ENCODE data around the gene CTDP1. TPM values are rescaled to one million over a fixed set of nuclear protein-coding genes. Genes with fewer than 3 reads are reported as not detected.
A peak's percentile ranks its signal among the peaks of the same experiment; 100 is the strongest.

Gene CTDP1
- total and polyA plus RNA-seq, 2 donors, result 10.1 to 16.0 TPM

DNA sequence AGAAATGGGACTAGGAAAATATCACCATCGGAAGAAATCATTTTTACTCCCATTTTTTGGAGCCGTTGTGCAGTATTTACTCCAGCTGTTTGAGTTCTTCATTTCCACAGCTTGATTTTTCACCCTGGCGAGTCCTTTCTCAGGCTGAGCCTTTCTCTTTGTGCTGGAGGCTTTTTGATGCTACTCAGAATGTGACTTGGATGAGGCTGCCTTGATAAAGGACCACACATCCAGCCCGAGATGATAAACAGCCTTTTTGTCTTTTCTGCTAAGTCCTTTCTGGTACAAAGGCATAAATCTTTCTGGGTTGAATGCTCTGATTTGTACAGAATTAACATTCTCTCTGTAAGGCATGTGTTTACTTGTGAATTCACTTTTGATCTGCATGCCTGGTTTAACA is 17.6 kb upstream of the CTDP1 start:
- H3K36me3 ChIP-seq (ENCODE audit: insufficient read depth), result no peaks in the 10 kb centered on the region
- no peaks in the 10 kb centered on the region for H3K4me1 ChIP-seq (ENCODE audit: insufficient read depth)
- WGBS, result 37% methylated on average over 4 of the region's 4 CpGs
- no peak overlapping the region for H3K4me3 ChIP-seq (ENCODE audit: low read depth, low read length)
- H3K27ac ChIP-seq (ENCODE audit: low read depth), result no peak overlapping the region
- no peak for DNase-seq (ENCODE audit: extremely low spot score)

DNA sequence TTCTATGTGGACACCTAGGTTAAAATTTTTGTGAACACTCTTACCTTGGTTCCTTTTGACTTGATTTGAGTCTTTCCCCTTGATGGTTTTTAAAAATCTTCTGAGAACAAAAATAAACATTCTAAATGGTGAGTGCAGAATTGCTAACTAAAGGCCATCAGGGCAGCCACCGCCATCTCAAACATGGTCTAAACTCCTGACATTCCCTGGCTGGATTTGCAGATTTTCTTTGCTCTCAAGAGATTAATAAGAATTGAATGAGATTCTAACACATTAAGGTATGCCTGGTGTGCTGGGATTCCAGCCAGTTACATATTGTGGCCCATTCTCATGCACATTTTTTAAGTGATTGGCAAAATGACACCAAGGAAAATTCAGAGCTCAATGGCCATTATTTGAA is 17.2 kb upstream of the CTDP1 start:
- no peaks in the 10 kb centered on the region for H3K36me3 ChIP-seq (ENCODE audit: insufficient read depth)
- no peaks in the 10 kb centered on the region for H3K4me1 ChIP-seq (ENCODE audit: insufficient read depth)
- 84% methylated on average over 1 of the region's 1 CpG for WGBS
- no peak overlapping the region for H3K4me3 ChIP-seq (ENCODE audit: low read depth, low read length)
- H3K27ac ChIP-seq (ENCODE audit: low read depth), result no peak overlapping the region
- DNase-seq (ENCODE audit: extremely low spot score), result no peak

DNA sequence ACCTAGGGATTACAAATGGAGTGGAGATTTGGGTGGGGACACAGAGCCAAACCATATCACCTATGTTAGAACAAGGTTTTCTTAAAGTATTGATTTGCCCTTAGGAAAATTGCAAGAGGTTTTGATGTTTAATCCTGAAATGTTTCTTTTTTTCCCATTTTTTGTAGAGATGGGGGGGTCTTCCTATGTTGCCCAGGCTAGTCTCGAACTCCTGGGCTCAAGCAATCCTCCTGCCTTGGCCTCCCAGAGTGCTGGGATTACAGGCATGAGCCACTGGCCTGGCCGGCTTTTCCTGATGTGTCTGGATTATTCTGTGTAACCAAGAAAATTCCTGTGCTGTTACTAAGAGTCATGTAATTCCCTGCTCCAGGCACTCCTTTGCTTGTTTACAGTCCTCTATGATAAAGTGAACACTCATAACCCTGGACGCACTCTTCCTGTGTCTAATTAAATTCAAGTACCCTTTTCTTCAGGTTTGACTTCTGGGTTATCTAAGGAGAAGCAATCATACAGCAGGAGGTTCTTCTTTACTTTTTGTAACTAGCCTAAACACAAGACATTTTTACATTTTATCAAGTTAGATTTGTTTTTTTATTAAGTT is 15.0 kb upstream of the CTDP1 start:
- Histone ChIP-seq H3K4me1 (ENCODE audit: insufficient read depth) (no peaks in the 10 kb centered on the region), H3K36me3 (ENCODE audit: insufficient read depth) (no peaks in the 10 kb centered on the region), H3K27ac (ENCODE audit: low read depth) (no peak overlapping the region), H3K4me3 (ENCODE audit: low read depth, low read length) (no peak overlapping the region)
- WGBS, result 39% methylated on average over 3 of the region's 3 CpGs
- DNase-seq (ENCODE audit: extremely low spot score), result no peak

DNA sequence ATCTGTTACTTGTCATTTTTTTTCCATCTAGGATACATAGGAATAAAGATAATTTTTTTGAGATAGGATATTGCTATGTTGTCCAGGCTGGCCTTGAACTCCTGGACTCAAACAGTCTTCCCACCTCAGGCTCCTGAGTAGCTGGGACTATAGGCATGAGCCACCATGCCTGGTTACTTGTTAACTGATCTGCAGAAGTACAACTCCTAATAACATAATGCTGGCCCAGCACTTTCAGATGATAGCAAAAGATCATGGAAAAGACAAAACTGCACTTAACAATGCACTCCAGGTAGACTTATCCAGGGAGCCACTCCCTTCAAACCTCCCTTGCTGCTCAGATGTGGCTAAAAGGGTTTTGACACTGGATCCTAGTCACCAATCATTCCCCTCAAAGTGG is 11.4 kb upstream of the CTDP1 start:
- no peak for DNase-seq (ENCODE audit: extremely low spot score)
- Histone ChIP-seq H3K4me3 (ENCODE audit: low read depth, low read length) (no peak overlapping the region), H3K36me3 (ENCODE audit: insufficient read depth) (no peaks in the 10 kb centered on the region), H3K4me1 (ENCODE audit: insufficient read depth) (no peaks in the 10 kb centered on the region), H3K27ac (ENCODE audit: low read depth) (no peak overlapping the region)

DNA sequence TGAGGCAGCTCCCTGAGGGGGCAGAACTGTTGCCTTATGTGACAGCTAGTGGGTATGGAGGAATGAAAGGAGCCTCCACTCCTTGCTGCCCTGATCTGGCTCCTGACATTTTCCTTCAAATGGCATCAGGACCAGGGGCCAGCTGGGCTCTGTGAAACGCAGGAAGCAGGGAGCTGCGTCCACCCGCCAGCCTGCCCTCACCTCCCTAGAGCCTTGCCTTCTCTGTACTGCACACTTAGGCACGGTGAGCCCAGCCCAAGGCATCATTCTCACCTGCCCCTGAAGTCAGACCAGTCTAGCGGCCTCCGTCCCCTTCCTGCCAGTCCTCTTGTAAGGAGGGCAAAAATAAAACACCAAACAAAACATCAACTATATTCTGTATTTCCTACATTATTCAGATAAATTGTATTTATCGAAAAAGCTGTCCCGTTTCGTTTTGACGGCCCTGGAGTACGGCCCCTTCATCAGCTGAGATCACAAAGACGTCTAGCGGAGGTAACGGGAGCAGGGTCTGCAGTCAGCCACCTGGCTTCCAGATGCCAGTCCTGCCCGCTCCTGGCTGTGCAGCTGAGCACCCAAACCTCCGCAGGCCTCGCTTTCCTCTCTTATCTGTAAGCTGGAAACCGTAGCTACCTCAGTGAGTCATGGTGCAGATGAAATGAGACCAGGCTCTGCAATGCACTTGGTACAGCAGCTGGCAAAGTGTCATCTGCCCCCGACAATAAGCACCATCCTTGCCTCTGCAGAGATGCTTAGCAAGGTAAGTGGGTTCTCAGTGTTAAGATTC is 6.9 kb upstream of the CTDP1 start:
- H3K4me1 ChIP-seq (ENCODE audit: insufficient read depth), result no peaks in the 10 kb centered on the region
- WGBS, result 84% methylated on average over 19 of the region's 19 CpGs

DNA sequence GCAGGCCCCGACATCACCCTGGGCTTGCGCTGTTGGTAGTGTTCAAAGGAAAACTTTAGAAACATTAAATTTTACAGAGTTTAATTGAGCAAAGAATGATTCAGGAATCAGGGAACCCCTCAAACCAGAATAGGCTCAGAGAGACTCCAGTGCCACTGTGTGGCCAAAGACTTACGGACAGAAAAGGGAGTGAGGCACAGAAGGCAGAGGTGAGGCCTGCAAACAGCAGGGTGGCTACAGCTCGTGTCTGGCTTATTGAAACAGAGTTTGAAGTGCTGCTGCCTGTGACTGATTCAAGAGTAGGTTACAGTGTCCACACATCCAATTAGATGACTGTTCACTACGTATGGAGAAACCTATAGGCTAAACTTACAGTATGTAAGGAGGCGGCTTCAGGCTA is 2.4 kb upstream of the CTDP1 start:
- H3K4me3 ChIP-seq (ENCODE audit: low read depth, low read length), result no peak overlapping the region
- peaks cover 2% of the 10 kb centered on the region for H3K4me1 ChIP-seq (ENCODE audit: insufficient read depth)
- WGBS, result 91% methylated on average over 6 of the region's 6 CpGs
- no peaks in the 10 kb centered on the region for H3K36me3 ChIP-seq (ENCODE audit: insufficient read depth)
- no peak for DNase-seq (ENCODE audit: extremely low spot score)
- H3K27ac ChIP-seq (ENCODE audit: low read depth), result no peak overlapping the region

More for the DNA sequence above, 6.9 kb upstream of the CTDP1 start:
- no peak for DNase-seq (ENCODE audit: extremely low spot score)
- H3K27ac ChIP-seq (ENCODE audit: low read depth), result no peak overlapping the region
- H3K36me3 ChIP-seq (ENCODE audit: insufficient read depth), result no peaks in the 10 kb centered on the region
- no peak overlapping the region for H3K4me3 ChIP-seq (ENCODE audit: low read depth, low read length)

DNA sequence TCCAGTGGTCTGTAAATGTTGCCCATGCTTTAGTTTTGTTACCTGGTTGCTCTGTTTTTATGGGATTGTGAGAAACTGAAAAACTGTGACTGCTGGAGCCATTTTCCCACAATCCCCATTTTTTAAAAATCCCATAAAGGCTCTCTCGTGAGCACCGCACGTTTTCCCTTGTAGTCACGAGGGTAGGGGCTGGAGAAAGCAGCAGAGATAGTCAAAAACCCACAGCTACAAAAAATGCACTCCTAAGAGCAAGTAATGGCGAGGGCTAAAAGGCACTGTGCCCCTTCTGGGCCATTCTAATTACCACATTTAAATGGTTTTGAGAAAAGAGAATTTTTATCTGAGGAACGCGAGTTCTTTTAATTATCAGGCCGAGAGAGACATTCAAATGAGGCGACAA is 1.8 kb upstream of the CTDP1 start:
- no peak for DNase-seq (ENCODE audit: extremely low spot score)
- Histone ChIP-seq H3K27ac (ENCODE audit: low read depth) (no peak overlapping the region), H3K4me3 (ENCODE audit: low read depth, low read length) (no peak overlapping the region), H3K4me1 (ENCODE audit: insufficient read depth) (peaks cover 2% of the 10 kb centered on the region), H3K36me3 (ENCODE audit: insufficient read depth) (no peaks in the 10 kb centered on the region)
- WGBS, result 84% methylated on average over 9 of the region's 9 CpGs

DNA sequence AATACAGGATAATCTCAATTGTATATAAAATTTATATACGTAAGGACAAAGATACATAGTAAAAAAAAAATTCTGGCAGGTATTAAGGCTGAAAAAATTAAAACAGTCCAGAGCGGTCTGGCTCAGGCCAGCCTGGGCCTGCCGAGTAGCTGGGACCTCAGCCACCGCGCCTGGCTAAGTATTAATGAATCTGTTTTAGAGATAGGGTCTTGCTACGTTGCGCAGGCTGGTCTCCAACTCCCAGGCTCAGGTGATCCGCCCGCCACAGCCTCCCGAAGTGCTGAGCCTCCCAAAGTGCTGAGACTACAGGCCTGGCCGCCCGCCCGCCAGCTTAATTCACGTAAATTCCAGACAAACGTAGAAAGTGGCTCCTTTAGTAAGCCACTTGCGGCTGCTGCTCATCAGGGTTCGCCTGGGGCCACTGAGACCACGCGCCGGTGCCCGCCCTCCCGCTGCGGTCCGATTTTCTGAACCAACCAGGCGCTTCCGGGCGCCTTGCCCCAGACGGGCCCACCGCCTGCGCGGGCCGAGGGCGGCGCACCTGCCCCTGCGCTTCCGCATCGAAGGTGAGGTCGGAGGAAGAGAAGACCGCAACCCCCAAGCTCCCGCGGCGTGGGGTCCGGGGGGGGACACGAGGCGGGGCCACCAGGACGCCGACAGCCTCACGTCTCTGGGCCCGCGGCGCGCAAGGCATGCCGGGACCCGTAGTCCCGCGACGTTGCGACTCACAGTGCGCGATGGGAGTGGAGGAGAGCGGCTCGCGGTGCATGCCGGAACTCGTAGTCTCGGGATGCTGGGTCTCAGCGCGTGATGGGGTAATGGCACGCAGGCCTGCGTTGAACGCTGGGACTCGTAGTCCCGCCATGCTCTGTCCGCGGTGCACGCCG is 695 bp upstream of the CTDP1 start:
- no peaks in the 10 kb centered on the region for H3K36me3 ChIP-seq (ENCODE audit: insufficient read depth)
- peaks cover 2% of the 10 kb centered on the region for H3K4me1 ChIP-seq (ENCODE audit: insufficient read depth)
- WGBS, result 1% methylated on average over 77 of the region's 77 CpGs
- peak; percentile 95 for DNase-seq (ENCODE audit: extremely low spot score)
- peak overlapping the region; percentile 96 for H3K27ac ChIP-seq (ENCODE audit: low read depth)
- peak overlapping the region; percentile 98 for H3K4me3 ChIP-seq (ENCODE audit: low read depth, low read length)

DNA sequence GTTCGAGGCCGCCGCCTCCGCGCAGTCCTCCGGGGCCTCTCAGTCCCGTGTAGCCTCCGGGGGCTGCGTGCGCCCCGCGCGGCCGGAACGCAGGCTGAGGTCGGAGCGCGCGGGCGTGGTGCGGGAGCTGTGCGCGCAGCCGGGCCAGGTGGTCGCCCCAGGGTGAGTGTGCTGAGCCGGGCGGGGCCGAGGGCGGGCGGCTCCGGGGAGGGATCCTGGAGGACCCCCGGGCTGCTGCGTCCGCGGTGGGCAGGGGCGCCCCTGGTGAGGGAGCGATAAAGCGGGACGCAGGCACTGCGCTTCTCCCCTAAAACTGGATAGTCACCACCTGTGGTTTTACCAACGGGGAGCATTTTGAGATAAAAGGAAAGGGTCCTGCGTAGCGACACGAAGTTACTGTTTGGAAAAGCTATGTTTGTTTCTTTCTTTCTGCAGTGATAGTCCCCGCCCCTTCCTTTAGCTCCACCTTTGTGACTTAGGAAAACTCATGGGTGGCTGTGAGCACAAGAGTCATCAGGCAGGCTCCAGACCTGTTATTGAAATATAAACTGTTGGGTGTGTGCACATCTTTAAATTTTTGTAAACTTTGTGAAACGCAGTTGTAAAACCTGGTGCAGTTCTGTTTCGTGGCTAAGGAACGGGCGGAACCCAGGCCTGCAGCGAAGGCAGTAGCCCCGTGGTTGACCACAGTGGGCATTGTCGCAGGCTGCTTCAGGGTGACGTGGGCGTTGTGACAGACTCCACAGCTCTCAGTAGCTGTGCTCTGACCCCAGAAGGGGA is 687 bp downstream of the CTDP1 start:
- H3K27ac ChIP-seq (ENCODE audit: low read depth), result peak overlapping the region; percentile 96
- 6% methylated on average over 54 of the region's 54 CpGs for WGBS
- no peak for DNase-seq (ENCODE audit: extremely low spot score)
- peak overlapping the region; percentile 98 for H3K4me3 ChIP-seq (ENCODE audit: low read depth, low read length)
- H3K36me3 ChIP-seq (ENCODE audit: insufficient read depth), result no peaks in the 10 kb centered on the region
- peaks cover 2% of the 10 kb centered on the region for H3K4me1 ChIP-seq (ENCODE audit: insufficient read depth)

DNA sequence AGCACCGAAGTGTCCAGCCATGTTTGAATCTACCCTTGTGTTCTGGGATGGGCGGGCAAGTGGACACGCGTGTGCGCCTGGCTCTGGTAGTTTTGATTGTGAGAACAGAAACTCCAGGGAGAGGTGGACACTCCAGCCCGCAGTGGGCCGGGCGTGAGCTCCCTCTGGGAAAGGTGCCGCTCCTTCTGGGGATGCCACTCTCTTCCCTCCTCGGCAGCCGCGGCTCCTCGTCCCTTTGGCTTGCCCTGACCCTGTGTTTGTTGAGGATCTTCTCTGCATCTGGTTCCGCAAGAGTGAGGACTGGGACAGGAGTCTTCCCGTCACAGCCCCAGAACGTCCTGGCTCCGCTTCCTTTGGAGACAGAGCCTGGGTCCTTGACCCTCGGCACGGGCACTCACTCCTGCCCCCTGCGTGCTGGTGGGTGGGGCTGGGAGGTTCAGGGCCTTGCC is 1.3 kb downstream of the CTDP1 start:
- Histone ChIP-seq H3K36me3 (ENCODE audit: insufficient read depth) (no peaks in the 10 kb centered on the region), H3K4me1 (ENCODE audit: insufficient read depth) (peaks cover 2% of the 10 kb centered on the region), H3K4me3 (ENCODE audit: low read depth, low read length) (peak overlapping the region; percentile 98), H3K27ac (ENCODE audit: low read depth) (no peak overlapping the region)
- DNase-seq (ENCODE audit: extremely low spot score), result no peak
- 74% methylated on average over 20 of the region's 20 CpGs for WGBS

DNA sequence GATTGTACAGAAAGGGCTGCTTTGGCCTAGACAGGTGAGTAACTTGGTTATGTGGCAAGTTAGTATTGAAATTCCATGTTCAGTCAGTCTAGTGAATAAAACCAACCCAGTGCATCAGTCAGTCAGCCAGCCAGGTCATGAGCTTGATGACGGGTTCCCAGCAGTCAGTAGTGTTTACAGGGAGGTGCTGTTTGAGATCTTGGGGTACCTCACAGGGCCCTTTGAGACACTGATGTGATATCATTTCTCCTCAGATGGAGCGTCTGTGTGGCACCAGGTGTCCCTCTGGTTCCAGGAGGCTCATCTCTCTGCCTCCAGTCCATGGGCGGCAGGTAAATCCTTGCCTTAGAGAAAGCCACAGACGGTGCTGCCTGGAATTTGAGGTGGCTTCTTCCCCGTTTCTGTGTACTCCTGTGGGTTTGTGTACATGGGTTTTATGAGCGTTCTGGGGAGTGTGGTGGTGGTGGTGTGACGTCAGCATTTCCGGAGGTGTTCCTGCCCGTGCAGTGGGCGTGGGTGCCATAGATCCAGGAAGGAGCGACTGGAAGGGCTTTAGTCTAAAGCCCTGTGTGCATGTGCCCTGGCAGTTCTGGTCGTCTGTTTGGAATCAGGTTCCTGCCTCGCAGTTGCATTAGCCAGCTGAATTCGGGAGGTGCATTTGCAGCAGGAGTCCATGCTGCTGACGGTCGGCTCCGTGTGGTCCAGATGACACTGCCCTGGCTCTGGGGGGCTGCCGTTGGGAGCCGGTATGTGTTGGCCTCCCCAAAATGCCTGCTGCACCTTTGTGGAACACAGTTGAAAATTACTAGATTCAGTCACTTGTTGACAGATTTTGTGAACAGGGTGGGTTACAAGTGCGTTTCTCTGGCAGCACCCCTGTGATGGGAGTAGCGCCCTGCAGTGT is 2.1 kb downstream of the CTDP1 start:
- Histone ChIP-seq H3K4me3 (ENCODE audit: low read depth, low read length) (no peak overlapping the region), H3K36me3 (ENCODE audit: insufficient read depth) (no peaks in the 10 kb centered on the region), H3K27ac (ENCODE audit: low read depth) (no peak overlapping the region), H3K4me1 (ENCODE audit: insufficient read depth) (peaks cover 2% of the 10 kb centered on the region)
- WGBS, result 81% methylated on average over 21 of the region's 21 CpGs
- DNase-seq (ENCODE audit: extremely low spot score), result no peak

DNA sequence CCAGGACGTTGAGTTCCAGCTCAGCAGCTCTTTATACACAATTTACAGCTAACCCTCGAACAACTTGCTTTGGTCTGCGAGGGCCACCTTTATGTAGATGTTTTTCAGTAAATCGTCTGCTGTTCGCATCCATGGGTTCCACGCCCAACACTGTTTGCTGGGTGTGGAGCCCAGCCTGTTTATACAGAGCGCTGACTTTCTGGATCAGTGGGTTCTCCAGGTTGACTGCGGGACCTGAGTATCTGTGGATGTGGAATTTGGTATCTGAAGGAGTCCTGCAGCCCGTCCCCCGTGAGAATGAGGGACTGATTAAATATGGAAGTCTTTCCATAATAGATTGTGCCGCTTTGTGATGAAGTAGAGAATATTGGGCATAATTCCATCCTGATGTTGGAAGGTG is 2.9 kb downstream of the CTDP1 start:
- H3K27ac ChIP-seq (ENCODE audit: low read depth), result no peak overlapping the region
- H3K4me1 ChIP-seq (ENCODE audit: insufficient read depth), result peaks cover 2% of the 10 kb centered on the region
- no peaks in the 10 kb centered on the region for H3K36me3 ChIP-seq (ENCODE audit: insufficient read depth)
- no peak overlapping the region for H3K4me3 ChIP-seq (ENCODE audit: low read depth, low read length)
- 86% methylated on average over 11 of the region's 11 CpGs for WGBS
- no peak for DNase-seq (ENCODE audit: extremely low spot score)
